ENCODE data around the gene TIMM13.

Gene TIMM13

DNA sequence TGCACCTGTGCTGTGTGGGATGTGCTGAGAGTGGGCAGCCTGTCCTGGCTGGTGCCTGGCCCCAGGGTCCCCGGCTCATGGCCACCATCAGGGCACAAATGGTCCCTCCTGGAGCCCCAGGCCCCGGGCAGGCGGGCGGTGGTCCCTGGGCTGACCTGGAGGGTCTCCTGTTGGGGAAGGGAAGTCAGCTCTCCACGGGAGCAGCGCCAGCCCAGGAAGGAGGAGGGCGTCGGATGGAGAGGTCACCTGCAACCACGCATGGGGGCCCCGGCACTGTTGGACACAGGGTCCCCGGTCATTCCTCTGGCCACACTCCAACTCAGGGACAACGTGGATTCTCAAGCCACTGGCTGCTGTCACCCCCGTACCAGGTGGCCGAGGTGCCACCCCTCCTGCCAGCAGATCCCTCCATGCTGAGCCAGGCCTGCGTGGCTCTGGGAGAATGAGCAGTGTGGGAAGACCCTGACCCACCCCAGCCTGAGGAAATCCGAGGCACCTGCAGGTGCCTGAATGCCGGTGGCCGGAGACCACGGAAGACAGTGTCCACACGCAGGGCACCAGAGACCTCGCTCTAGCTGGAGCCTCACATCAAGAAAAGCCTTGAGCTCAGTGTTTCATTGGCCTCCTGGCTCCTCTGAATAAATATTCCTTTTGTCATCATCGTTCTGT lies 15.9 kb upstream of the TIMM13 start:
- no peak for DNase-seq
- H3K27me3 ChIP-seq (replicated peaks; ENCODE audit: control insufficient read depth, insufficient read depth, low read length, poor library complexity, severe bottlenecking), result no peaks in the 10 kb centered on the region
- no peaks in the 10 kb centered on the region for H3K9me3 ChIP-seq (ENCODE audit: control insufficient read depth, low read length)
- H3K4me3 ChIP-seq (ENCODE audit: insufficient read depth, low read depth, low read length, poor library complexity, severe bottlenecking), result no peak overlapping the region
- H3K27ac ChIP-seq (ENCODE audit: insufficient read depth, low read length, poor library complexity, severe bottlenecking), result no peak overlapping the region
- peaks cover 16% of the 10 kb centered on the region for H3K36me3 ChIP-seq (ENCODE audit: control insufficient read depth, insufficient read depth, low read length)
- H3K4me1 ChIP-seq (ENCODE audit: control insufficient read depth, insufficient read depth, low read length, poor library complexity, severe bottlenecking), result no peaks in the 10 kb centered on the region

DNA sequence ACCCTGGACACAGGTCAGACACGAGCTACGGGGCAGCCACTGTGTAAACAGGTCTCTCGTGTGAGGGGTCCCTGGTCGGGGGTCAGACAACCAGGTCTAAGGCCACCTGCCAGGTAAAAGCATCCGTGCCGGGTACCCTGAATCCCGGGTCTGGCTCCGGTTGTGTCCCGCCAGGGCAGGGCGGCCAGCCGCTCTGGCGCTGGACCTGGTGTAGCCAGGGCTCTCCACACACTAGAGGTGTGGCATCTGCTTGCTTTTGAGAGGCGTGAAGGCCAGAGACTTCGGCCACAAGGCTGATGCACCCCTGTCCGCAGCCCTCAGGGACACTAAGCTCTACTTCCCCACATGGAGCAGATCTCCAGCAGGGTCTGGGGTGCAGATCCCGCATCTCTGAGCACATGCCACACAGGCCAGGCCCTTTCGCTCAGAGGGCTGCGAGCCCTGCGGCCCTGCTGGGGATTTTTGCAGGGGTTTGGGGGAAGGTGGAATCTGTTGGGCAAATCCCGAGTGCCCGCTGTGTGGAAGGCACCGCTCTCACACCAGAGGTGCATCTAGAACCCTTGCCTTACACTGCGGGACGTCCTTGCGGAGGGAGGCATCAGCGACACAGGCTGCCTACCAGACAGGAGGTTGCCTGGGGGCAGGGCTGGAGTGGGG lies 13.8 kb upstream of the TIMM13 start:
- no peak for DNase-seq
- Histone ChIP-seq H3K4me3 (ENCODE audit: insufficient read depth, low read depth, low read length, poor library complexity, severe bottlenecking) (no peak overlapping the region), H3K27me3 (replicated peaks; ENCODE audit: control insufficient read depth, insufficient read depth, low read length, poor library complexity, severe bottlenecking) (no peaks in the 10 kb centered on the region), H3K4me1 (ENCODE audit: control insufficient read depth, insufficient read depth, low read length, poor library complexity, severe bottlenecking) (no peaks in the 10 kb centered on the region), H3K9me3 (ENCODE audit: control insufficient read depth, low read length) (no peaks in the 10 kb centered on the region), H3K36me3 (ENCODE audit: control insufficient read depth, insufficient read depth, low read length) (peaks cover 30% of the 10 kb centered on the region), H3K27ac (ENCODE audit: insufficient read depth, low read length, poor library complexity, severe bottlenecking) (no peak overlapping the region)

DNA sequence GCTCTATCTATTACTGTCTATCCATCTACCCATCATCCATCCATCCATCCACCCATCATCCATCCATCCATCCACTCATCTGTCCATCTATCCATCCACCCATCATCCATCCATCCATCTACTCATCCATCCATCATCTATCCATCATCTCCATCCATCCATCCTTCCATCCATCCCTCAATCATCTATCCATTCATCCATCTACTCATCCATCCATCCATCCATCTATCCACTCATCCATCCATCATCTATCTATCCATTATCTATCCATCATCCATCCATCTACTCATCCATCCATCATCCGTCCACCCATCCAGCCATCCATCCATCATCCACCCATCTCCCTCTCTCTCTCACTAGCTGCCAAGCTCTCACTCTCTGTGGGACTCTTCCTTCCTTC lies 13.1 kb upstream of the TIMM13 start:
- Histone ChIP-seq H3K9me3 (ENCODE audit: control insufficient read depth, low read length) (no peaks in the 10 kb centered on the region), H3K4me1 (ENCODE audit: control insufficient read depth, insufficient read depth, low read length, poor library complexity, severe bottlenecking) (no peaks in the 10 kb centered on the region), H3K36me3 (ENCODE audit: control insufficient read depth, insufficient read depth, low read length) (peaks cover 30% of the 10 kb centered on the region), H3K4me3 (ENCODE audit: insufficient read depth, low read depth, low read length, poor library complexity, severe bottlenecking) (no peak overlapping the region), H3K27ac (ENCODE audit: insufficient read depth, low read length, poor library complexity, severe bottlenecking) (no peak overlapping the region), H3K27me3 (replicated peaks; ENCODE audit: control insufficient read depth, insufficient read depth, low read length, poor library complexity, severe bottlenecking) (no peaks in the 10 kb centered on the region)
- no peak for DNase-seq

DNA sequence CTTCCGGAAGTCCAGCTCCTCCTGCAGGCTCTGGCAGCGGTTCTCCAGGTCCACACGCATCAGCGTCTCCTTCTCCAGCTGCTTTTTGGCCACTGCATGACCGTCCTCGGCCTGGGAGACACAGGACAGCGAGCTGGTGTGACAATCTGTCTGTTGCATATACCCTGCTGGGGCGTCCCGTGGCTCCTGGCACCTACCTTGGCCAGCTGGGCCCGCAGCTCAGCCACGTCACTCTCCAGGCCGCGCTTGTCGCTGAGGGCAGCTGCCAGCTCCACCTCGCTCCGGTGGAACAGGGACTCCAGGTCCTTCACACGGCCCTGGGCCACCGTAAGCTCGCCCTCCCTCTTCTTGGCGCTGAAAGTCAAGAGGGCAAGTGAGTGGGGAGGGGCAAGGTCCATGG lies 10.8 kb upstream of the TIMM13 start:
- Histone ChIP-seq H3K9me3 (ENCODE audit: control insufficient read depth, low read length) (no peaks in the 10 kb centered on the region), H3K27ac (ENCODE audit: insufficient read depth, low read length, poor library complexity, severe bottlenecking) (no peak overlapping the region), H3K4me3 (ENCODE audit: insufficient read depth, low read depth, low read length, poor library complexity, severe bottlenecking) (no peak overlapping the region), H3K36me3 (ENCODE audit: control insufficient read depth, insufficient read depth, low read length) (peaks cover 31% of the 10 kb centered on the region), H3K27me3 (replicated peaks; ENCODE audit: control insufficient read depth, insufficient read depth, low read length, poor library complexity, severe bottlenecking) (no peaks in the 10 kb centered on the region), H3K4me1 (ENCODE audit: control insufficient read depth, insufficient read depth, low read length, poor library complexity, severe bottlenecking) (no peaks in the 10 kb centered on the region)
- DNase-seq, result no peak

DNA sequence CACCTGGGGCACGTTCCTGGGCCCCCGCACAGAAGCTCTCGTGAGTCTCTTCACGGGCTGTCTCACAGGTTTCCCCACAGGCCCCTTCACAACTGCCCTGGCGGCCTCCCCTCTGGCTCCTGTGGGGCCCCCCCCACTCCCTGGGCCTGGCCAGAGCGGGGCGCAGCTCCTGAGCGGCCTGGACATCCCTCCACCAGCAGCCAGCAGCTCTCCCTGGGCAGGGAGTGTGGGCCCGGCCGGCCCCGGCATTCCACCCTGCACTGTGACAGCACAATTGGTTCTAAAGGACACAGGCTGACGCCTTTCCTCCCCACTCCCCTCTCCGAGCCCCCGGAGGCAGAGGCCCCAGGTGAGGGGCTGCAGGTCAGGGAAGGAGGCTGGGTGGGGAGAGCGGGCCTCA lies 9.5 kb upstream of the TIMM13 start:
- Histone ChIP-seq H3K4me1 (ENCODE audit: control insufficient read depth, insufficient read depth, low read length, poor library complexity, severe bottlenecking) (no peaks in the 10 kb centered on the region), H3K9me3 (ENCODE audit: control insufficient read depth, low read length) (no peaks in the 10 kb centered on the region), H3K4me3 (ENCODE audit: insufficient read depth, low read depth, low read length, poor library complexity, severe bottlenecking) (no peak overlapping the region), H3K36me3 (ENCODE audit: control insufficient read depth, insufficient read depth, low read length) (peaks cover 29% of the 10 kb centered on the region), H3K27me3 (replicated peaks; ENCODE audit: control insufficient read depth, insufficient read depth, low read length, poor library complexity, severe bottlenecking) (no peaks in the 10 kb centered on the region), H3K27ac (ENCODE audit: insufficient read depth, low read length, poor library complexity, severe bottlenecking) (no peak overlapping the region)
- no peak for DNase-seq

DNA sequence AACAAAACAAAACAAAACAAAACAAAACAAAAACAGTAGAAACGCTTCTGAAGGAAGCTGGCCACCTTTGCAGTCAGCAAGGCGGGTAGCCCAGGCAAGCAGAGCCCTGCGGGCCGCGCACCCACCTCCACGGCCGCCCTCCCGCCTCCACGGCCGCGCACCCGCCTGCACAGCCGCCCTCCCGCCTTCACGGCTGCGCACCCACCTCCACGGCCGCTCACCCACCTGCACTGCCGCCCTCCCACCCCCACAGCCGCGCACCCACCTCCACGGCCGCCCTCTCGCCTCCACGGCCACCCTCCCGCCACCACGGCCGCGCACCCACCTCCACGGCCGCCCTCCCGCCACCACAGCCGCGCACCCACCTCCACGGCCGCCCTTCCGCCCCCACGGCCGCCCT lies 9.0 kb upstream of the TIMM13 start:
- Histone ChIP-seq H3K36me3 (ENCODE audit: control insufficient read depth, insufficient read depth, low read length) (peaks cover 24% of the 10 kb centered on the region), H3K4me3 (ENCODE audit: insufficient read depth, low read depth, low read length, poor library complexity, severe bottlenecking) (no peak overlapping the region), H3K4me1 (ENCODE audit: control insufficient read depth, insufficient read depth, low read length, poor library complexity, severe bottlenecking) (no peaks in the 10 kb centered on the region), H3K27me3 (replicated peaks; ENCODE audit: control insufficient read depth, insufficient read depth, low read length, poor library complexity, severe bottlenecking) (no peaks in the 10 kb centered on the region), H3K27ac (ENCODE audit: insufficient read depth, low read length, poor library complexity, severe bottlenecking) (no peak overlapping the region), H3K9me3 (ENCODE audit: control insufficient read depth, low read length) (no peaks in the 10 kb centered on the region)
- no peak for DNase-seq

DNA sequence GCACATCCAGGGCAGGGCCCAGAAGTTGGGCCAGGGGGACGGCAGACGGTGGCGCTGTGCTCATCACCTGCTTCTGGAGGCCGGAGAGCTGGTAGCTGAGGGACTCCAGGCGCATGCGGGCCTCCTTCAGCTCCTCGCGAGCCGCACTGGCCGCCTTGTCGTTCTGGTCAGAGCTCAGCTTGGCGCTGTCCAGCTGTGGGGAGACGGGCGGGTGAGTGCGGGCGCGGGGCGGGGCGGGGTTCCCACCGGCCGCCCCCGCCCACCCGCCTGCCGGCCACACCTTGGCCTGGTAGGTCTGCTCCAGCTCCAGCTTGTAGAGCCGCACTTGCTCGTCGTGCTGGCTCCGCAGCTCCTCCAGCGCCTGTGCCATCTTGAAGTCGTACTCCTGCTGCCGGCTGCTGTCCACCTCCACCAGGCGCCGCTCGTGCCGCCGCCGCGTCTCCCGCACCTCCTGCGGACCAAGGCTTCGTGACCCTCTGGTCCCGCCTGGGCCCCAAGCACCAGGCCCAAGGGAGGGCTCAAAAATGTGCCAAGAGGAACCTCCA lies 7.4 kb upstream of the TIMM13 start:
- peaks cover 29% of the 10 kb centered on the region for H3K36me3 ChIP-seq (ENCODE audit: control insufficient read depth, insufficient read depth, low read length)
- DNase-seq, result no peak
- H3K4me1 ChIP-seq (ENCODE audit: control insufficient read depth, insufficient read depth, low read length, poor library complexity, severe bottlenecking), result no peaks in the 10 kb centered on the region
- H3K4me3 ChIP-seq (ENCODE audit: insufficient read depth, low read depth, low read length, poor library complexity, severe bottlenecking), result no peak overlapping the region
- no peaks in the 10 kb centered on the region for H3K9me3 ChIP-seq (ENCODE audit: control insufficient read depth, low read length)
- H3K27ac ChIP-seq (ENCODE audit: insufficient read depth, low read length, poor library complexity, severe bottlenecking), result no peak overlapping the region
- H3K27me3 ChIP-seq (replicated peaks; ENCODE audit: control insufficient read depth, insufficient read depth, low read length, poor library complexity, severe bottlenecking), result no peaks in the 10 kb centered on the region

DNA sequence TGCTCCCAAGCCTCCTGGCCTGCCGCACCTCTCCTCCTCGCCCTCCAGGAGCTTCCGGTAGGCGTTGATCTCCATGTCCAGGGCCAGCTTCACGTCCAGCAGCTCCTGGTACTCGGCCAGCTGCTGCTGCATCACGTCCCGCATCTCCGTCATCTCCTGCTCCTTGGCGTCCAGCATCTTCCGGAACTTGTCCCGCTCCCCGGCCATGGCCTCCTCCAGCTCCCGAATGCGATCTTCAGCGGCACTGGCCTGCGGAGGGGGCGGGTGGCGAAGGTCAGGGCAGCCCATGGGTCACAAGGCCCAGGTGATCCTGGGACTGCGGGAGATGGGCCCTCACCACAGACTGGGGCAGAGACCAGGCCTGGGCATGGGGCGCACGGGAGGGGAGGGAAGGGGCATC lies 6.9 kb upstream of the TIMM13 start:
- H3K27ac ChIP-seq (ENCODE audit: insufficient read depth, low read length, poor library complexity, severe bottlenecking), result no peak overlapping the region
- no peaks in the 10 kb centered on the region for H3K4me1 ChIP-seq (ENCODE audit: control insufficient read depth, insufficient read depth, low read length, poor library complexity, severe bottlenecking)
- H3K36me3 ChIP-seq (ENCODE audit: control insufficient read depth, insufficient read depth, low read length), result peaks cover 29% of the 10 kb centered on the region
- no peaks in the 10 kb centered on the region for H3K27me3 ChIP-seq (replicated peaks; ENCODE audit: control insufficient read depth, insufficient read depth, low read length, poor library complexity, severe bottlenecking)
- no peak overlapping the region for H3K4me3 ChIP-seq (ENCODE audit: insufficient read depth, low read depth, low read length, poor library complexity, severe bottlenecking)
- no peaks in the 10 kb centered on the region for H3K9me3 ChIP-seq (ENCODE audit: control insufficient read depth, low read length)
- no peak for DNase-seq

DNA sequence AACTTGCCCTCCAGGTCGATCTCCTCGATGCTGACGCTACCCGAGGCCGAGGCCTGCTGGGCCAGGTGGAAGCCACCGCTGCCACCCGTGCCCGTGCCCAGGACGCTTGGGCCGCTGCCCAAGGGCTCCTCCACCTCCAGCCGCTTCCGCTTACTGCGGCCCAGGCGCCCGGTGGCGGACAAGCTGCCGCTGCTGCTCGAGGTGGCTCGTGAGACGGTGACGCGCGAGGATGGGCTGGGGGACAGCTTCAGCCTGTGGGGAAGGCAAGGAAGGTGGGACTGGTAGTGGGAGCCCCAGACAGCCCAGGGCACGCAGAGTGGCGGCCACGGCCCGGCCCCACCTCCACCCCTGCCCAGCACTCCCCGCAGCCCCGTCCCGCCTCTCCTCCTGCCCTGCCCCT lies 6.5 kb upstream of the TIMM13 start:
- Histone ChIP-seq H3K36me3 (ENCODE audit: control insufficient read depth, insufficient read depth, low read length) (peaks cover 29% of the 10 kb centered on the region), H3K4me3 (ENCODE audit: insufficient read depth, low read depth, low read length, poor library complexity, severe bottlenecking) (no peak overlapping the region)

DNA sequence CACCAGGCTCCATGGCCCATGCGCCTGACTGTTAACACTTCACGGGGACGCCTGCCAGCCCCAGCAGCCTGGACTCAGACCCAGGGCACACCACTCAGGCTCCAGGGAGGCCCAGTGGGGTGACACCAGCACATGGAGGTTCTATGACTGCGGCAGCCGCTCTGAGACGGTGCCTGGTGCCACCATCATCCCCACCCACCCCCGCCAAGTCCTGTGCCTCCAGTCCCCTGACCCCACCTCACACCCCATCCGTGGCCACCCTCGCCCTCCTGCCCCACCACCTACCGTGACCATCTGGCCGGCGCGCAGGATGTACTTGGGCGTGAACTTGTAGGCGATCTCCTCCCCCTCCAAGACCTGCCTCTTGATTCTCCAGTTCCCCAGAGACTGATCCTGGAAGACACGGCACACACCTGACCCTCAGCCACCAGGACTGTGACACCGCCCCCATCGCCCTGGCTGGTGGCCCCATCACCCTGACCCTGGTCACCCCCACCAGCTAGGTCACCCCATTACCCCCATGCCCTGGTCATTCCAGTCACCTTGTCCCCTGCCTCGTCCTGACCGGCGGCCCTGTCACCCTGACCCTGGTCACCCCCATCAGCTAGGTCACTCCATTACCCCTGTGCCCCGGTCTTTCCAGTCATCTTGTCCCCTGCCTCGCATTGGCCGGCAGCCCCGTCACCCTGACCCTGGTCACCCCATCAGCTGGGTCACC lies 4.9 kb upstream of the TIMM13 start:
- Histone ChIP-seq H3K27me3 (replicated peaks; ENCODE audit: control insufficient read depth, insufficient read depth, low read length, poor library complexity, severe bottlenecking) (no peaks in the 10 kb centered on the region), H3K36me3 (ENCODE audit: control insufficient read depth, insufficient read depth, low read length) (peaks cover 19% of the 10 kb centered on the region), H3K4me1 (ENCODE audit: control insufficient read depth, insufficient read depth, low read length, poor library complexity, severe bottlenecking) (peaks cover 8% of the 10 kb centered on the region), H3K27ac (ENCODE audit: insufficient read depth, low read length, poor library complexity, severe bottlenecking) (no peak overlapping the region), H3K4me3 (ENCODE audit: insufficient read depth, low read depth, low read length, poor library complexity, severe bottlenecking) (no peak overlapping the region), H3K9me3 (ENCODE audit: control insufficient read depth, low read length) (no peaks in the 10 kb centered on the region)
- no peak for DNase-seq

More for the DNA sequence above, 6.5 kb upstream of the TIMM13 start:
- H3K4me1 ChIP-seq (ENCODE audit: control insufficient read depth, insufficient read depth, low read length, poor library complexity, severe bottlenecking), result no peaks in the 10 kb centered on the region
- no peak for DNase-seq
- no peaks in the 10 kb centered on the region for H3K9me3 ChIP-seq (ENCODE audit: control insufficient read depth, low read length)
- H3K27ac ChIP-seq (ENCODE audit: insufficient read depth, low read length, poor library complexity, severe bottlenecking), result no peak overlapping the region
- H3K27me3 ChIP-seq (replicated peaks; ENCODE audit: control insufficient read depth, insufficient read depth, low read length, poor library complexity, severe bottlenecking), result no peaks in the 10 kb centered on the region
